NK-92 (cell line): ENCODE results near the gene PHF23.

Experiments
- DNase-seq: peaks from one replicate; lab custom pipeline; 2025; ENCODE audit not compliant: unreplicated experiment; lab: John Stamatoyannopoulos, UW

PHF23 gene

DNA sequence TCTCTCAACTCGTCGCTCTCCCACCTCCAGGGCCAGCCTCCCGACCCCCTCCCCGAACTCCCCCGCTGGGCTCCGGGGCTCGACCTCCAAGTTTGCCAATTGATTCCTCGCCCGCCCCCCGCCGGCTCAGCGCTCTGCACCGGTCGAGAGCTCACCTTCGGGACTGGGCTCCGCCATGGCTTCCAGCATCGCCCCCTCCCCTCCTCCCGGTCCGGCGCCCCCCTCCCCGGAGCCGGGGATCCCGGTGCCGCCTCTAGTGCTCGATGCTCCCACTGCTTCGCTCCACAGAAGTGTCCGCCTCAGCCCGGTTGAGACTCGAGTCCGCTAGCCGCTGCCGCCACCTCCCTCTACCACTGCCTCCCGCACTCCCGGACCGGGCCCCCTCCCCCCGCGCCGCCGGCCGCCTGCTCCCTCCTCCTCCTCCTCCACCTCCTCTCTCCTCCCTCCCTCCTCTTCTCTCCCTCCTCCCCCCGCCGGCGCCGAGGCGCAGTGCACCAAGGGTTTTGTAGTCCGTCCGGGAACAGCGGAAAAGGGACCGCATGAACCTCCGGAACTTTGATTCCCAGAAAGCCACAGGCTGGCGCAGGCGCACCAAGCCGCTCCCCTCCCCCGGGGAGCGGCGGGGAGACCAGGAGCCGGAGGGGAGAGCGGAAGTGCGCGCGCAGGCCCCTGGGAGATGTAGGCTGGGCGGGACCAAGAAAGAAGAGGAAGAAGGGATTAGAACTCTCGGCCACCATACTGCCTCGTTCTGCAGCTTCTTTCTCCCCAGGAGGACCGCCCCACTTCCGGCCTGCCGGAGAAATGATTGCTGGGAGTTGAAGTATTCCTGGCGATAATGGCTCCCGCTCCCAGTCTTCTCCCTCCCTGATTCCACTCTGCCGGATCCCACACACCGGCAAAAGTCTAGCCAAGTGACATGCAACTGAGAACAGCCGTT lies at the start of gene PHF23:
TSS of gene PHF23 (minus strand) at position 367 of the 937 bp plus-strand sequence. CDS start at position 189, 178 bp downstream.
- DNase-seq, result peak; percentile 68

DNA sequence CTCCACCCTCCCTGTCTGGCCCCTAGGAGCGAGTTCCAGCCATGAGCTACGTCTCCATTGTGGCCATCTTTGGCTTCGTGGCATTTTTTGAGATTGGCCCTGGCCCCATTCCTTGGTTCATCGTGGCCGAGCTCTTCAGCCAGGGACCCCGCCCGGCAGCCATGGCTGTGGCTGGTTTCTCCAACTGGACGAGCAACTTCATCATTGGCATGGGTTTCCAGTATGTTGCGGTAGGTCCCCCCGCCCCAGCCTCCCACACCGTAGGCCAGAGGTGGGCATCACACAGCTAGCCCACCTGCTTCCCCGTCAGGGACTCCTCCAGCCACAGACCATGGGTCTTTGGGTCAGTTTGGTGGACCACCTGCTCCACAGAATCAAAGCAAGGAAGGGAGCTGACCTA lies 46.4 kb upstream of the PHF23 start:
- DNase-seq, result no peak

DNA sequence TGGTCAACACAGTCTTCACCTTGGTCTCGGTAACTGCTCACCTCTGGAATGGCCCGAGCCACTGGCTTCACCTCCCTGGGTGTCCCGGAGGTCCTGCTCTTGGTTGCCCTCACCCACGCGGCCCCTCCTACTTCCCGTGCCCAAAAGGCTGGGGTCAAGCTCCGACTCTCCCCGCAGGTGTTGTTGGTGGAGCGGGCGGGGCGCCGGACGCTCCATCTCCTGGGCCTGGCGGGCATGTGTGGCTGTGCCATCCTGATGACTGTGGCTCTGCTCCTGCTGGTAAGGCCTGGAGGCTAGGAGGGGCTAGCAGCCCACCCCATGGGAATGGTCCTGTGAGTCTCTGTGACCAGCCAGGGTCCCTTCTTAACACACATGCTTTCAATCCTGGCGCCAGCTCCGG lies 45.7 kb upstream of the PHF23 start:
- no peak for DNase-seq

DNA sequence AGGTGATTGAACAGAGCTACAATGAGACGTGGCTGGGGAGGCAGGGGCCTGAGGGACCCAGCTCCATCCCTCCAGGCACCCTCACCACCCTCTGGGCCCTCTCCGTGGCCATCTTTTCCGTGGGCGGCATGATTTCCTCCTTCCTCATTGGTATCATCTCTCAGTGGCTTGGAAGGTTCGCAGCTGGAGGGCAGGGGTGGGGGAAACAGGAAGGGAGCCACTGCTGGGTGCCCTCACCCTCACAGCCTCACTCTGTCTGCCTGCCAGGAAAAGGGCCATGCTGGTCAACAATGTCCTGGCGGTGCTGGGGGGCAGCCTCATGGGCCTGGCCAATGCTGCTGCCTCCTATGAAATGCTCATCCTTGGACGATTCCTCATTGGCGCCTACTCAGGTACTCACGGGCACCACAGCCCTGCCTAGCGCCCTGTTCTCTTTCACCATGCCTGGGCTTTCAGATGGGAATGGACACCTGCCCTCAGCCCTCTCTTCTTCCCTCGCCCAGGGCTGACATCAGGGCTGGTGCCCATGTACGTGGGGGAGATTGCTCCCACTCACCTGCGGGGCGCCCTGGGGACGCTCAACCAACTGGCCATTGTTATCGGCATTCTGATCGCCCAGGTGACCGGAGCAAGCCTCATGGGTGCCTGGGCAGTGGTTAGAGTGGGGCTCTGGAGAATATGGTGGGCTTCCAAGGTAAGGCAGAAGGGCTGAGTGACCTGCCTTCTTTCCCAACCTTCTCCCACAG lies 44.4 kb upstream of the PHF23 start:
- no peak for DNase-seq

DNA sequence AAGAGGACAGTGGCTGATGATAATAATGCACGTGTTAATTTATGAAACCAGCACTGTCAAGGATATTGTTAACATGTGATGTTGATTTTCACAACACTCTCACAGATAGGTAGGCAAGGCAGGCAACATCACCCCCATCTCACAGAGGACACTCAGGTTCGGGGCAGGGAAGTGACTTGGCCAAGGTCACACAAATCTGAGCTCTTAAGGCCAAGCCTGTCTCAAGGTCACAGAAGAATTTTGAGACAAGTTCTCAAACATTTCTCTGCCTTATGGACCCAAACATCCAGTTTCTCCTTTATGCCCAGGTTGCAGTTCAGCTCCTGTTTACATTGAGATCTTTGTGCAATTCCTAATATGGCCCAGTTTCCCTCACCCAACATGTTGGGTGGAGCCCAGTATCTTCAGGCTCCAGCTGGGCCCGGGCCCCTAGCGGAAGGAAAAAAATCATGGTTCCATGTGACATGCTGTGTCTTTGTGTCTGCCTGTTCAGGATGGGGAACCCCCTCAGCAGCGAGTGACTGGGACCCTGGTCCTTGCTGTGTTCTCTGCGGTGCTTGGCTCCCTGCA lies 43.6 kb upstream of the PHF23 start:
- DNase-seq, result no peak

DNA sequence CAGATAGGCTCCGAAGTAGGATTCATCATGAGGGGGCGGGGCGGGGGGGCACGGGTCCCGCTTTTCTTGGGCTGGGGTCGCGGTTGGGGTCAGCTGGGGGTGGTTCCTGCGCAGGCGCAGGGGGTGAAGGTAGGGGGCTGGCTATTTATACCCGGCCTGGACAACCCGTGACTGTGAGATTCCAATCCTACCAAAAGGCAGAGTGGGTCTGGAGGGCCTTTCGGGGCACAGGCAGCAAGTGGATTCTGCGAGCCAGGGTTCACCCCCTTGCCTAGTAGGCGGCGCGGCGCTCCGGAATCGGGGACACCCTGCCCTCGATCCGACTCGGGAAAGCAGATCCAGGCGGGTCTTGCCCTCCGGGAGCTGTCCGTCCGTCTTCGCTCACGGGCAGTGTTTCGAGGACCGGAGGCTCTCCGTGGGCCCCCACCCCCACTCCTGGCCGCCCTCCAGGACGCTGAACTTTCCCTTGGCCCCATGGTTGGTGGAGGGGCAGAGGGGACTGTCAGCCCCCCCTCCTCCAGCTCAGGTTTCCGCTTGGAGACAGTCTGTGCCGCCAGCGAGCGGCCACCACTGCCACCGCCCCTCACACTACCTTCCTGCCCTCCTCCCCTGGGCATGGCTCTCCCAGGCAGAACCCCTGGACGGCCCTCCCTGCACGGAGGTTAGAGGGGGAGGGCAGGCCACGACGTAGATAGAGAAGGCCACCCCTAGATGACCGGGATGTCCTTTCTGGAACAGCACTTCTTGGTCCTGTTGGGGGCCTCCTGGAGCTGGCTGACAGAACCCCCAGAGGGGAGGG lies 42.9 kb upstream of the PHF23 start:
- DNase-seq, result no peak

- DNase-seq, result no peak
Measured at GRCh38 chr17:7281074-7281952, 42.1 kb upstream of the PHF23 start, which contains the start of gene SLC2A4. Gene SLC2A4 (plus strand): TSS chr17:7281718. CDS start chr17:7281935, 217 bp downstream.

GRCh38 chr17:7280519-7281073 lies 41.3 kb upstream of the PHF23 start:
- no peak for DNase-seq

- no peak for DNase-seq
Measured at GRCh38 chr17:7279448-7279847, 40.2 kb upstream of the PHF23 start.

GRCh38 chr17:7266784-7267183 lies 27.5 kb upstream of the PHF23 start:
- no peak for DNase-seq

DNA sequence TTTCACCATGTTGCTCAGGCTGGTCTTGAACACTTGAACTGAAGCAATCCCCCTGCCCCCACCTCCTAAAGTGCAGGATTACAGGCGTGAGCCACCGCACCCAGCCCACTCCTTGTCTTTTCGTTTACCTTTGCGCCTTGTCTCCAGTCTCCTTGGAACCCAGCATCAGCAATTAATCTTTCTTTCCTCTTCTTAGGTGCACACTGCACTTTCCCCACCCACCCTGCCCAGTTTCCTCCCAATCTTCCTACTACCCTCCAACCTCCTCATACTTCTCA lies 24.5 kb upstream of the PHF23 start:
- DNase-seq, result no peak

DNA sequence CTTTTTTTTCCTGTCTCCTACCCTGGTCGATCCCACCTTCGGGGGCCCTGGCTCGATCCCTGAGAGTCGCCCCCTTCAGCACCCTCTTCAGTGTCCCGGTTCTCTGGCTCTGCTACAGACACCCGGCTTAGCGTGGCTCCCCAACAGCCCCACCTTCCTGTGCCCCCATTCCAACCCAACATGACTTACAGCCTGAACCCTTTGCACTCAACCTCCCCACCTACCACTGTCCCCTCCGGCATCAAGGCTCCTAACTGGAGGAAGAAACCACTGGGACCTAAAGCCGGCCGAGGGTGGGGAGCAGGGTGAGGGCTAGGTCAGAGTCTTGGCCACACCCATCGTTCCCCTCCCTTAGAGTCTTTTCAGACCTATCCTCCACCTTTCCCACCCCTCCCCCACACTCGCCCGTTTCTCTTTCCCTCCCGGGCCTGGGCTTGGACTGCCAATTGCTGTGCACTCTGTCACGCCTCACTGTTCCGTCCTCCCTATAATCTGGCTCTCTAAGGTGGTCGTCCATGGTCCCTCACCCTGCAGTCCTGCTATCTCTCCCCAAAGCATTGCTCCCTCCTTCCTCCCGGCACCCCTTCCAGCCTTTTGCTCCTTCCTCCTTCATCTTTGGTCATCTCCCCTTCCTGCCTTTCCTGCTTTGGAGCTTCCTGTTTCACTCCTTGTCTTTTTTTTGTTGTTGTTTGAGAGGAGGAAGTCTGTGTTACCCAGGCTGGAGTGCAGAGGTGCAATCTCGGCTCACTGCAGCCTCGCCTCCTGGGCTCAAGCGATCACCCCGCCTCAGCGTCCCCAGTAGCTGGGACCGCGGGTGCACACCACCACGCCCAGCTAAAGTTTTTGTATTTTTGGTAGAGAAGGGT lies 23.9 kb upstream of the PHF23 start:
- no peak for DNase-seq

- no peak for DNase-seq
Measured at GRCh38 chr17:7262192-7262934, 23.1 kb upstream of the PHF23 start, which contains the start of gene CLDN7. Gene CLDN7 (minus strand): TSS chr17:7262478. CDS start chr17:7262043, 435 bp downstream.

DNA sequence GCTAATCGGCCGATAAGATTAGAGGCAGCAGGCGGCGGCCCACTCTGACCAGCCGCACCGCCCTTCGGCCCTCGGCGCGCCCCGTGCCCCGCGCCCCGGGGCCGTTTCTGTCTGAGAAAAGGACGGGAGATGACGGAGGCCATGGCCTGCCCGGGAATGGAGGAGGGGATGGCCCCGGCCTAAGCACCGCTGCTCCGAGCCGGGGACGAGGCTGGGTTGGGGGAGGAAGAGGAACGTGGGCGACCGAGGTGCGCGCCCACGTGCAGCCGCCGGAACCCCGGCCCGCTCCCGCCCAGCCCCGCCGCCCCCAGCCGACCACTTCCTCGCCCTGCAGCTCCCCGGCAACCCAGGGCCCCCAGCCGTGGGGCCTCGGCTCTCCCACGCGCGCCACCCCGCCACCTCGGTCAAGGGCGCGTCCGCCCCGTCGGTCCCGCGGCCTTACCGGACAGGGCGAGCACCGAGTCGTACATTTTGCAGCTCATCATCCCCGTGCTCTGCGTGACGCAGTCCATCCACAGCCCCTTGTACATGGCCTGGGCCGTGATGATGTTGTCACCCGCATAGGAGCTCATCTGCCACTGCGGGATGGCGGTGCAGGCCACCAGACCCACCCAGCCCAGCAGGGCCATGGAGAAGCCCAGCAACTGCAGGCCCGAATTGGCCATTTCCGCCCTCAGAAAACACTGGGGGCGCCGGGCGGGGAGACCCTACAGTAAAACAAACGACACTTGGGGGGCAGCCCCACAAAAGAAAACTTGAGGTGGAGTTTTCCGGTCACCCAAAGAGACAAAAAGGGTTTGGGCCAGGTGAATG lies 22.3 kb upstream of the PHF23 start:
- DNase-seq, result no peak

DNA sequence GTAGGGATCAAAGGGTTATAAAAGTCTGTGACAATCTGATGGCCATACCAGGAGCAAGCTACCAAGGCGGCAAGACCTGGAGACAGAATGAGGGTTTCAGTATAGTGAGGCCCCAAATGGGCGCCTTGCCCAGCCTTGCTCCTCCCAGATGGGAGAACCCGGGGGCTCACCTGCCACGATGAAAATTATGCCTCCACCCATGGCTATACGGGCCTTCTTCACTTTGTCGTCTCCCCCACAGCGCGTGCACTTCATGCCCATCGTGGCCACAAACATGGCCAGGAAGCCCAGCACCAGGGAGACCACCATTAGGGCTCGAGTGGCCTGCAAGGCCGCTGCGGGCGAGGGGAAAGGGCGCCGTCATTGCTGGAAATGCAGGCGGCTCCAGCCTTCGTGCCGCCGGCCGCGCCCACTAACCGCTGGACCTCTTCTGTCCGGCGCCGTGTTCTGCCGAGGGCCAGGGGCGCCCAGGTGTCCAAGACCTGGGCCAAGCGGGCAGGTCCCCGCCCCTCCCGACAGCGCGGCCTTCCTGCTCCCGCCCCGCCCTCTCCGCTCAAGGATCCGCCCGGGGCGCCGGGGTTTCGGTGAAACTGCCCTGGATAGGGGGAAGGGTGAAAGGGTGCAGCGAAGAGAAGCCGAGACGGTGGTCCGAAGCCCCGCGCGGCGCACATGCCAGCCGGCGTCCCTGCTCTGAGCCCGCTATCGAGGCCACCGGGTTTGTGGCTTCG lies 21.6 kb upstream of the PHF23 start:
- DNase-seq, result no peak

GRCh38 chr17:7260151-7260550 lies 20.9 kb upstream of the PHF23 start:
- no peak for DNase-seq

DNA sequence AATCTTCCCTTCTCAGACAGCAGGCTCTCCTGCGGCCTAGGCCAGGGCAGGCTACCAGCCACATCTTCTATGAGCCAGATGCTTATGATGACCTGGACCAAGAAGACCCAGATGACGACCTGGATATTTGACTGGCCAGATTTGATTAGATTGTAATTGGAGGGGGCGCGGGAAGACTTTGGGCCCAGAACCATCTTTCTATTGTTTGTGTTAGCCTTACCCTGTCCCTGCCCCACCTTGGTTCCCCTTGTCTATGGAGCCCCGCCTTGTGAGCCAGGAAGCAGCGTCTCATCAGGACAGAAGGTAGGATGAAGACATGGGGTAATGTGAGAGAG lies 20.3 kb upstream of the PHF23 start:
- DNase-seq, result no peak
